HG03139 (cell line): Measurements from ENCODE around the gene FAM13A.

Experiments
- ATAC-seq: cut with Tn5 transposase; IDR thresholded peaks from one replicate; pipeline ENCODE4 v1.9.1; 2021; ENCODE audit not compliant: unreplicated experiment

FAM13A gene

GRCh38 chr4:88690355-88690754 is 366.6 kb downstream of the FAM13A start:
- no peak for ATAC-seq

- ATAC-seq, result no peak
These were observed 375.8 kb downstream of the FAM13A start for GRCh38 chr4:88681209-88681608.
